22Rv1 (cell line): ENCODE data around the gene FAM219A.
A peak's percentile ranks its signal among the peaks of the same experiment; 100 is the strongest.

ENCODE experiments used
- H3K27ac ChIP-seq: fragments of 450-650 bp; 2 replicates; pipeline ENCODE4 v1.5.1; 2017
- CTCF ChIP-seq: fragments of 450-650 bp; IDR thresholded peaks from 2 replicates; pipeline ENCODE4 v1.5.1; 2017; ENCODE audit warnings: mild to moderate bottlenecking
- ZFX ChIP-seq: fragments of 450-650 bp; IDR thresholded peaks from 2 replicates; pipeline ENCODE4 v1.6.1; 2017; ENCODE audit warnings: antibody characterized with exemption, borderline replicate concordance

The FAM219A gene, protein sequence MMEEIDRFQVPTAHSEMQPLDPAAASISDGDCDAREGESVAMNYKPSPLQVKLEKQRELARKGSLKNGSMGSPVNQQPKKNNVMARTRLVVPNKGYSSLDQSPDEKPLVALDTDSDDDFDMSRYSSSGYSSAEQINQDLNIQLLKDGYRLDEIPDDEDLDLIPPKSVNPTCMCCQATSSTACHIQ

GRCh38 chr9:34458013-34458958 is at the start of gene FAM219A, which contains the start of gene DNAI1:
FAM219A (minus strand) TSS chr9:34458570; CDS start chr9:34458263, 307 bp downstream.
DNAI1 (plus strand) TSS chr9:34458805; CDS start chr9:34459006, 201 bp downstream.
- no peak for TF ChIP-seq CTCF
- no peak for TF ChIP-seq ZFX
- peak within 1 kb of the TSS; percentile 69 for H3K27ac ChIP-seq

GRCh38 chr9:34507966-34508365 is 49.6 kb upstream of the FAM219A start:
- TF ChIP-seq CTCF, result no peak
- no peak for TF ChIP-seq ZFX
- H3K27ac ChIP-seq, result no peak overlapping the region

- no peak overlapping the region for H3K27ac ChIP-seq
- TF ChIP-seq CTCF (no peak), ZFX (no peak)
Measured at GRCh38 chr9:34507556-34507955, 49.2 kb upstream of the FAM219A start.

DNA sequence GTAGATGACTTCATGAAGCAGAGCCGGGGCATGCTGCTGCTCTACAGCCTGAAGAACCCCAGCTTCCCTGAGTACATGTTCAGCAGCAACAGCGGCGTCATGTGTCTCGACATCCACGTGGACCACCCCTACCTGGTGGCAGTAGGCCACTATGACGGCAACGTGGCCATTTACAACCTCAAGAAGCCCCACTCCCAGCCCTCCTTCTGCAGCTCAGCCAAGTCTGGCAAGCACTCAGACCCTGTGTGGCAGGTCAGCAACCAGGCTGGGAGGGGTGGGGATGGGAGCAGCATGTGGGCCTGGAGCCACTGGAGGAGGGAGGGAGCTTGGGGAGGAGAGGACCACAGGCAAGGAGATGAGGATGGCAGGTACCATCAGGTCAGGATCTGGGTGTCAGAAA is 48.3 kb upstream of the FAM219A start:
- no peak overlapping the region for H3K27ac ChIP-seq
- TF ChIP-seq CTCF (no peak), ZFX (no peak)

DNA sequence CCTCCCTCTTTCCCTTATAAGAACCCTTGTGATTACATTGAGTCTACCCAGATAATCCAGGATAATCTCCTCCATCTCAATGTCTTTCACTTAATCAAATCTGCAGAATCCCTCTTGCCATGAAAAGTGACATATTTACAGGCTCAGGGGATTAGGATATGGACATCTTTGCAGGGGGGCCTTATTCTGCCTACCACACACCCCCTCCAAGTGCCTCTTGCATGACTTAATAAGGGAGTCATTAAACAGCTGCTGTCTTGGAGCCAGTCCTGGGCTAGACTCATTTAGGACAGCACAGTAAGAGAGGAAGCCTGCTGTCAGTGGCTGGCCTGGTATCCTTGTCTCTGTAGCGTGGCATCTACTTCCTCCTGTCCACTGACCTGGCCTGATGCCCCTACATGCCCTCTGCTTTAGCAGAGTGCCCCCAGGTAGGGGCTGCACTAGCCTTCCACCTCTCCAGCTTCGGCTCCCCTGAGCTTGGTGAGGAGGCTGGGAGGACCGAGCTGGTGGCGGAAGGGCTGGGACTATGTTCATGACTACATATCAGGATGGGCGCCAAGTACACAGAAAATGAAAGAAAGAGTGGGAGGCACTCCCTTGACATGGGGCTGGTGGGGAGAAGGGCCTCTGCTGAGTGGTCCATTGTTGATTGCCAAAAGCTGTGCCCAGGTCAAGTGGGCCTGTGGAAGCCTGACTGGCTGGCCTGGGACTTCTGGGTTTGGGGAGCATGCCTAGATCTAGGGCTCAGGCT is 47.2 kb upstream of the FAM219A start:
- no peak for TF ChIP-seq CTCF
- no peak for TF ChIP-seq ZFX
- no peak overlapping the region for H3K27ac ChIP-seq

- TF ChIP-seq ZFX, result no peak
- no peak overlapping the region for H3K27ac ChIP-seq
Measured at GRCh38 chr9:34503406-34503805, 45.0 kb upstream of the FAM219A start.

GRCh38 chr9:34502891-34503290 is 44.5 kb upstream of the FAM219A start:
- H3K27ac ChIP-seq, result no peak overlapping the region
- no peak for TF ChIP-seq CTCF
- TF ChIP-seq ZFX, result no peak
